ENCODE results near the gene TRIM17.

The TRIM17 gene

DNA sequence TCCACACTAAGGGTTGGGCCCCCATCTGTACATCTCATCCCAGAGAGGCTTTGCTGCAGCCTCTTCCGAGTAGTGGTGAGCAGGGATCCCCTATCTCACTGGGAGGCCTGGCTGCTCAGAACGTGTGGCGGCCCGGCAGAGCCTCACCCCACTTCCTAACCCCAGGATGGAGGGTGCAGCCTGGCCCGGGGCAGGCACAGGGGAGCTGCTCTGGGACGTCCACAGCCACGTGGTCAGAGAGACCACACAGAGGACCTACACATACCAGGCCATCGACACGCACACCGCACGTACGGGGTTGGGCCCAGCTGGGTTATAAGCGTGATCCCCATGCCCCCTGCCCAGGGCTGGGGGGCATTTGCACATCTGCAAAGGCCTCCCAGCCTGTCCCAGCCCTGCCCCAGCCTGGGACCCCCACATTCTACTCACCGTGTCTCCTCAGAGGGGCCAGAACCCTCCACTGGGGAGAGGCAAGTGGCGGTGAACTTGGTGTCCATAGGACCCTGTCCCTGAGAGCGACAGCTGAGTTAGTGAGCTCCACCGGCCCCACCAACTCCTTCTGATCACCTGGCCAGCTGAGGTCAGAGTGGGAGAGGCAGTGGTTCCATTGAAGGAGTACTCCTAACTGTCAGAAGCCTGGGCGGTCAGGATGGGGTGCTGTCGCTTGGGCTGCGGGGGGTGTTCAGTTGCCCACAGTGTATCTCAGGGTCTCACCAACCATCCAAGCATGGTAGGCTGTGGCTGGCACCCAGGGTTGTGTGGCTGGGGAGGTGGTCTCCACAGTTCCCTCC, 51.2 kb downstream of the TRIM17 start:
- Histone ChIP-seq H3K4me3 (ENCODE audit: low read depth, low read length, poor library complexity, severe bottlenecking) (no peak overlapping the region), H3K4me2 (ENCODE audit: low read length) (no peak overlapping the region), H3F3A (ENCODE audit: insufficient read depth, low read length) (no peaks in the 10 kb centered on the region), H3K4me1 (ENCODE audit: insufficient read depth, low read length, severe bottlenecking) (no peaks in the 10 kb centered on the region), H3K36me3 (ENCODE audit: insufficient read depth, low read length) (no peaks in the 10 kb centered on the region), H3K9me2 (ENCODE audit: low read depth, low read length) (no peaks in the 10 kb centered on the region), H3K27me3 (ENCODE audit: insufficient read depth, low read length) (no peaks in the 10 kb centered on the region; the same call in 1 of the 2 replicates), H3K79me2 (ENCODE audit: insufficient read depth, low read length) (no peaks in the 10 kb centered on the region), H4K20me1 (ENCODE audit: insufficient read depth, low read length) (no peaks in the 10 kb centered on the region), H3K9ac (ENCODE audit: low read length) (no peak overlapping the region), H3K27ac (ENCODE audit: low read depth, low read length, poor library complexity, severe bottlenecking) (no peak overlapping the region), H2AFZ (ENCODE audit: low read length) (no peak overlapping the region), H3K9me3 (ENCODE audit: low read length) (no peaks in the 10 kb centered on the region)
- TF ChIP-seq, protein P1, sequence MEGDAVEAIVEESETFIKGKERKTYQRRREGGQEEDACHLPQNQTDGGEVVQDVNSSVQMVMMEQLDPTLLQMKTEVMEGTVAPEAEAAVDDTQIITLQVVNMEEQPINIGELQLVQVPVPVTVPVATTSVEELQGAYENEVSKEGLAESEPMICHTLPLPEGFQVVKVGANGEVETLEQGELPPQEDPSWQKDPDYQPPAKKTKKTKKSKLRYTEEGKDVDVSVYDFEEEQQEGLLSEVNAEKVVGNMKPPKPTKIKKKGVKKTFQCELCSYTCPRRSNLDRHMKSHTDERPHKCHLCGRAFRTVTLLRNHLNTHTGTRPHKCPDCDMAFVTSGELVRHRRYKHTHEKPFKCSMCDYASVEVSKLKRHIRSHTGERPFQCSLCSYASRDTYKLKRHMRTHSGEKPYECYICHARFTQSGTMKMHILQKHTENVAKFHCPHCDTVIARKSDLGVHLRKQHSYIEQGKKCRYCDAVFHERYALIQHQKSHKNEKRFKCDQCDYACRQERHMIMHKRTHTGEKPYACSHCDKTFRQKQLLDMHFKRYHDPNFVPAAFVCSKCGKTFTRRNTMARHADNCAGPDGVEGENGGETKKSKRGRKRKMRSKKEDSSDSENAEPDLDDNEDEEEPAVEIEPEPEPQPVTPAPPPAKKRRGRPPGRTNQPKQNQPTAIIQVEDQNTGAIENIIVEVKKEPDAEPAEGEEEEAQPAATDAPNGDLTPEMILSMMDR (IDR thresholded peaks at IDR 0.05; ENCODE audit: low read length): no peak
- TF ChIP-seq EZH2 (IDR thresholded peaks at IDR 0.05; ENCODE audit: borderline replicate concordance, low read length): no peak

DNA sequence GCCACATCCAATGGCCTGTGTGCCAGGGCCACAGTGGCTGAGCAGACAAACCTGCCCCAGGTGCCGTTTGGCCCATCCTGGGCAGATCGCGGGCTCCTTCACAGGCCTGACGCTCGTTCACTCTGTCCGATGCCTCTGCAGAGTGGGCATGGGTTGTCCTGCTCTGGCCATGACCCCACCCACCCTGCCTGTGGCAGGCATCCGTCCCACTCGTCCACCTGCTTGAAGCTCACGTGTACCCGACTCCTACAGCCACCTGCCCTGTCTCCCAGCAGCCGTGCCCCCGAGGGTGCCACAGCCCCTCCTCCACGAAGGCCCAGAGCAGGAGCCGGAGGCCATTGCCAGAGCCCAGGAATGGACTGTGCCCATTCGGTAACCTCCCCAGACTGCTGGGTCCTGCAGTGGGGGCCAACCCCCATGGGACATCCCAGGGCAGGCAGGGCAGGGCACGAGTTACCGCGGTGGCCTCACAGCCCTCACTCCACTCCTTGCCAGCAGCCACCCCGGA, 51.9 kb downstream of the TRIM17 start:
- Histone ChIP-seq H3K27me3 (ENCODE audit: insufficient read depth, low read length) (no peaks in the 10 kb centered on the region; the same call in 1 of the 2 replicates), H3K9ac (ENCODE audit: low read length) (no peak overlapping the region), H3F3A (ENCODE audit: insufficient read depth, low read length) (no peaks in the 10 kb centered on the region), H3K4me1 (ENCODE audit: insufficient read depth, low read length, severe bottlenecking) (no peaks in the 10 kb centered on the region), H4K20me1 (ENCODE audit: insufficient read depth, low read length) (no peaks in the 10 kb centered on the region), H3K36me3 (ENCODE audit: insufficient read depth, low read length) (no peaks in the 10 kb centered on the region), H3K9me3 (ENCODE audit: low read length) (no peaks in the 10 kb centered on the region), H3K79me2 (ENCODE audit: insufficient read depth, low read length) (no peaks in the 10 kb centered on the region), H3K4me3 (ENCODE audit: low read depth, low read length, poor library complexity, severe bottlenecking) (no peak overlapping the region), H2AFZ (ENCODE audit: low read length) (no peak overlapping the region), H3K4me2 (ENCODE audit: low read length) (no peak overlapping the region), H3K27ac (ENCODE audit: low read depth, low read length, poor library complexity, severe bottlenecking) (no peak overlapping the region), H3K9me2 (ENCODE audit: low read depth, low read length) (no peaks in the 10 kb centered on the region)
- TF ChIP-seq EZH2 (IDR thresholded peaks at IDR 0.05; ENCODE audit: borderline replicate concordance, low read length): no peak
- TF ChIP-seq, protein P1 (IDR thresholded peaks at IDR 0.05; ENCODE audit: low read length): no peak

DNA sequence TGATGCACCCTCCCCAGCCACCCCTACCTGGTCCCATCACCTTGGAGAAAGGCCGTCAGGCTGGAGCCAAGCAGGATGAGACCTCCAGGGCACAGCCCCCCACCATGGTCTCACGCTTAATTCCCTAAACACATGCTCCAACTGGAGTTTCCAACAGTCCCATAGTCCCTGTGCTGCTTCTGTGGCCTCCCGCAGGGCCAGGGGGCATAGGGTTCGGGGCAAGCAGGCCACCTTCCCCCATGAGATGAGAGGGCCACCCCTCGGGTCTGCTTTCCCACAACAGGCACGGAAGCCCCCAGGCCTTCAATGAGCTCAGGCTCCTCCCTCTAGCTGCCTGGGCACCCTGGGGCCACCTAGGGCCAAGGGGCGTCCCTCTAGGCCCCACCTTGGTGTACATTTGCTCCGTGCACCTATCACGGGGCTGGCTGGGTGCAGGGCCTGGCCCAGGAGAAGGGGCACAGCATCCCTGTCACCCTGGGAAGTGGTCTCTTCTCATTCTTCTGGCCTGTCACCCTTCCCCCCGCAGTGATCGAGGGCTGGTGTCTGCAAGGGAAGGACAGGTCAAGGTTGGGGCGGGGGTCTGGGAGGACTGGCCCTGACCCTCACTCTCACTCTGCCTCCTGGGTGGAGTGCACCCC, 52.5 kb downstream of the TRIM17 start:
- H3K4me3 ChIP-seq (ENCODE audit: low read depth, low read length, poor library complexity, severe bottlenecking): no peak overlapping the region
- no peaks in the 10 kb centered on the region; the same call in 1 of the 2 replicates for H3K27me3 ChIP-seq (ENCODE audit: insufficient read depth, low read length)
- H3K36me3 ChIP-seq (ENCODE audit: insufficient read depth, low read length): no peaks in the 10 kb centered on the region
- H3K9me2 ChIP-seq (ENCODE audit: low read depth, low read length): no peaks in the 10 kb centered on the region
- H3K79me2 ChIP-seq (ENCODE audit: insufficient read depth, low read length): no peaks in the 10 kb centered on the region
- no peak overlapping the region for H3K9ac ChIP-seq (ENCODE audit: low read length)
- no peak for TF ChIP-seq EZH2 (IDR thresholded peaks at IDR 0.05; ENCODE audit: borderline replicate concordance, low read length)
- H3K27ac ChIP-seq (ENCODE audit: low read depth, low read length, poor library complexity, severe bottlenecking): no peak overlapping the region
- no peaks in the 10 kb centered on the region for H3F3A ChIP-seq (ENCODE audit: insufficient read depth, low read length)
- H4K20me1 ChIP-seq (ENCODE audit: insufficient read depth, low read length): no peaks in the 10 kb centered on the region
- no peak overlapping the region for H2AFZ ChIP-seq (ENCODE audit: low read length)
- H3K4me1 ChIP-seq (ENCODE audit: insufficient read depth, low read length, severe bottlenecking): no peaks in the 10 kb centered on the region
- no peaks in the 10 kb centered on the region for H3K9me3 ChIP-seq (ENCODE audit: low read length)
- H3K4me2 ChIP-seq (ENCODE audit: low read length): no peak overlapping the region
